Lower lobe of right lung (tissue), 2 donors: Measurements from ENCODE around the gene BET1L. TPM values are rescaled to one million over a fixed set of nuclear protein-coding genes. Genes with fewer than 3 reads are reported as not detected.

Experiments used
- ATAC-seq, 2 donors: fragments of 200-7000 bp; cut with Tn5 transposase; one replicate each; pipeline ENCODE4 v1.9.1; 2020 to 2022; ENCODE audit warnings: mild to moderate bottlenecking in 2 of 2, moderate library complexity in 2 of 2
- DNase-seq: peaks from one replicate; pipeline ENCODE4 v3.0.0-alpha.2; 2020
- H3K27ac ChIP-seq: fragments of 200-600 bp; one replicate; pipeline ENCODE4 v1.8.0; 2022
- H3K27me3 ChIP-seq: fragments of 200-600 bp; one replicate; pipeline ENCODE4 v1.8.0; 2022; ENCODE audit warnings: low read depth
- H3K36me3 ChIP-seq: fragments of 200-600 bp; one replicate; pipeline ENCODE4 v1.8.0; 2022; ENCODE audit warnings: mild to moderate bottlenecking
- H3K4me1 ChIP-seq: fragments of 200-600 bp; one replicate; pipeline ENCODE4 v1.8.0; 2022
- H3K4me3 ChIP-seq: fragments of 200-600 bp; one replicate; pipeline ENCODE4 v1.8.0; 2022; ENCODE audit warnings: mild to moderate bottlenecking
- H3K9me3 ChIP-seq: fragments of 200-600 bp; one replicate; pipeline ENCODE4 v1.8.0; 2022
- intact Hi-C: fragments of 100-400 bp; cut with DNase I; formaldehyde crosslinking; loops from one replicate; pipeline ENCODE4 v1.11.0; 2022
- total RNA-seq: library from RNA; stranded (reverse); fragmentation: NEBNext Ultra II Directional; extraction: Animal tissue kit (Norgen Biotek cat#: 25700); gene quantifications from one replicate; pipeline ENCODE4 v1.2.1, GENCODE V29; 2021
- TF ChIP-seq, protein P1 (sequence below): fragments of 200-600 bp; IDR thresholded peaks from one replicate; pipeline ENCODE4 v1.8.0; 2022; ENCODE audit warnings: antibody characterized with exemption, mild to moderate bottlenecking
- donor health status: DM: no; HTN: yes; CAD: no; lungs with severe emphysema.

BET1L gene
- total RNA-seq, 1 donor from 2014 or later = 54.2 TPM

DNA sequence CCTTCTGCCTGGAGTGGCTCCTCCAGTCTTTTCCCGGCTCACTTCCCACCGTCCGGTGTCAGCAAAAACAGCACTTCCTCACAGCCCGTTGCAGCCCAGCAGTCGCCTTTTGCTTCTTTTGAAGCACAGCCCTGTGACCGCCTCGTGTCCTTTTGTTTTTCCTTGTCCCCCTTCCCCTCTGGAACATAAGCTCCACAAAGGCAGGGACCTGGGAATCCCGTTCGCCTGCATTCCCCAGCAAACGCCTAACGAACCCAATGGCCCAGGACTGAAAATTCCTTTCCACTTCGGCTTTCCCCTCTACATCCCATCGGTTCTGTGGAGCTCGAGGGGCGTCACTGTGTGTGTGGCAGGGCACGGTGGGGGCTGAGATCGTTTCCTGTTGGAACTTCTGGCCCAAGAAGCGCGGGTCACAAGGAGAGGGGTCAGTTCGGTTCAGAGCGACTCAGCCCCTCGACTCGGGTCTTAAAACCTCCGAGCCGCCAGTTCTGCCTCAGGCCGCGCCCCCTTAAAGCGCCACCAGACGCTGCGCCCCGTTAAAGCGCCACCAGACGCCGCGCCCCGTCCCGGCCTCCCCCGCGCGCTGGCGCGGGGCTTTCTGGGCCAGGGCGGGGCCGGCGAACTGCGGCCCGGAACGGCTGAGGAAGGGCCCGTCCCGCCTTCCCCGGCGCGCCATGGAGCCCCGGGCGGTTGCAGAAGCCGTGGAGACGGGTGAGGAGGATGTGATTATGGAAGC lies 1.1 kb upstream of the BET1L start:
- intact Hi-C loops = no loop called here
- H3K27ac ChIP-seq = peak overlapping the region; percentile 99
- peak overlapping the region; percentile 74 for H3K4me3 ChIP-seq
- TF ChIP-seq, protein P1, sequence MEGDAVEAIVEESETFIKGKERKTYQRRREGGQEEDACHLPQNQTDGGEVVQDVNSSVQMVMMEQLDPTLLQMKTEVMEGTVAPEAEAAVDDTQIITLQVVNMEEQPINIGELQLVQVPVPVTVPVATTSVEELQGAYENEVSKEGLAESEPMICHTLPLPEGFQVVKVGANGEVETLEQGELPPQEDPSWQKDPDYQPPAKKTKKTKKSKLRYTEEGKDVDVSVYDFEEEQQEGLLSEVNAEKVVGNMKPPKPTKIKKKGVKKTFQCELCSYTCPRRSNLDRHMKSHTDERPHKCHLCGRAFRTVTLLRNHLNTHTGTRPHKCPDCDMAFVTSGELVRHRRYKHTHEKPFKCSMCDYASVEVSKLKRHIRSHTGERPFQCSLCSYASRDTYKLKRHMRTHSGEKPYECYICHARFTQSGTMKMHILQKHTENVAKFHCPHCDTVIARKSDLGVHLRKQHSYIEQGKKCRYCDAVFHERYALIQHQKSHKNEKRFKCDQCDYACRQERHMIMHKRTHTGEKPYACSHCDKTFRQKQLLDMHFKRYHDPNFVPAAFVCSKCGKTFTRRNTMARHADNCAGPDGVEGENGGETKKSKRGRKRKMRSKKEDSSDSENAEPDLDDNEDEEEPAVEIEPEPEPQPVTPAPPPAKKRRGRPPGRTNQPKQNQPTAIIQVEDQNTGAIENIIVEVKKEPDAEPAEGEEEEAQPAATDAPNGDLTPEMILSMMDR = no peak
- peaks cover 67% of the 10 kb centered on the region for H3K36me3 ChIP-seq
- no peaks in the 10 kb centered on the region for H3K27me3 ChIP-seq
- peaks cover 42% of the 10 kb centered on the region for H3K4me1 ChIP-seq
- peak; percentile 86 for ATAC-seq
- H3K9me3 ChIP-seq = no peaks in the 10 kb centered on the region
- DNase-seq = peak; percentile 91

DNA sequence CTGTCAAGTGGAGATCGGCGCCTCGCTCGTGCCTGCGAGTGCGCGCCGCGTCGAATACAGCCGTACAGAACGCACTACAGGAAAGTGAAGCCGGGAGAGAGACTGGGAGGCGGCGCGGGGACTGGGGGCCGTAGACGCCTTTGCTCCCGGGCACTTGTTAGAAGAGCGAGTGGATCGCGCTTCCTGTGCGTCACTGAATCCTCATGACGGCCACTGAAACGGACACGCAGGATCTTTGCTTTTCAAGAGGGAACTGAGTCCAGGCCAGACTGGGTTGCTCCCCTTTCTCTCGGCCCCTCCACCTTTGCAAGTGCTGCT lies 623 bp upstream of the BET1L start:
- DNase-seq = no peak
- intact Hi-C loops = no loop called here
- TF ChIP-seq, protein P1 = no peak
- Histone ChIP-seq H3K9me3 (no peaks in the 10 kb centered on the region), H3K27me3 (no peaks in the 10 kb centered on the region), H3K4me3 (peak overlapping the region; percentile 74), H3K36me3 (peaks cover 67% of the 10 kb centered on the region), H3K4me1 (peaks cover 46% of the 10 kb centered on the region), H3K27ac (peak overlapping the region; percentile 99)
- peak; percentile 9 to 27 for ATAC-seq

DNA sequence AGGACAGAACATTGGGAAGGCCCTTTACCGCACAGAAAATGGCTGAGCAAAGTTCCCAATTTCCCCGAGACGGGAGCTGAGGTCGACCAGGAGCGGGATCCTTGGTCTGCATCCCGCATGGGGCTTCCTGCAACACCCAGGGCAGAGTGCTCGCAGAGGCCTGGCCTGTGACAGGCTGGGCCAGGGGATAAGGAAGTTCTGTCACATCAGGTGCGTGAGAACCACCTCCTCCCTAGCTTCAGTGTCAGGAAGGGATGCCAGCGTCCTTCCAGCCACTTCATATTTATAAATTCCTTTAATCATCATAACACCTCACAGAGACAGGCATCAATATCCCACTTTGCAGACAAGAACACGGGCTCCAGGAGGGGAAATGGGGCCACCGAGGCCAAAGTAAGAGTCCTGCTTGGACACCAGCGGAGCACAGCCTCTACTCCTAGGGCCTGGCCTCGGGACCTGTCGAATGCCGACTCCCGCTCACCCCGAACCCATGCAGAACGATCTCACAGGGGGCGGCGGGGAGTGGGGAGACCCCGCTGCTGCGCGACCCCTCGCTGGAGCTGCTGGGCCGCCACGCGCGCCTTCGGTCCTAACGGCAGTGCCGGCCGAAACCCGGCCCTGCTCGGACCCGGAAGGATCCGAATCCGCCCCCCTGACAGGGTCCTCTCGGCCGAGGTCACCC lies 532 bp downstream of the BET1L start:
- H3K36me3 ChIP-seq = peaks cover 58% of the 10 kb centered on the region
- TF ChIP-seq, protein P1 = no peak
- peak; percentile 29 to 42 for ATAC-seq
- H3K9me3 ChIP-seq = no peaks in the 10 kb centered on the region
- peak overlapping the region; percentile 74 for H3K4me3 ChIP-seq
- intact Hi-C loops = no loop called here
- H3K27ac ChIP-seq = peak overlapping the region; percentile 99
- DNase-seq = peak; percentile 55
- peaks cover 56% of the 10 kb centered on the region for H3K4me1 ChIP-seq
- no peaks in the 10 kb centered on the region for H3K27me3 ChIP-seq

DNA sequence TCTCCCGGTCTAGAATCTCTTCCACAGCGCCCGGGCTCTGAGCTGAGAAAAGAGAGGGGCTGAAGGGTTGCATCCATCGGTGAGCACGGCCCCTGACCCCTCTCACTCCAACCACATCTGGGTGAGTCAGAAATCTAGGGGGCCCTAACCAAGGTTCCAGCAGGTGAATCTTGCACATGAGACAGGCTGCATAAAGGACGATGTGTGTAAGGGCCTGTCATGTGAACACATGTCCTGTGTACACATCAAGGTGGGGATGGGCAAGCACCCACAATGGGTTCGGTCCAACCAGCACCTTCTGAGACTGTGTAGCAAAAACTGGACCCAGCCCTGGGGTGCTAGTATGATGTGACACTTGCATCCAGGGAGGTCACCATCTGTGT lies 1.2 kb downstream of the BET1L start:
- TF ChIP-seq, protein P1 = no peak
- H3K27ac ChIP-seq = peak overlapping the region; percentile 99
- H3K4me1 ChIP-seq = peaks cover 55% of the 10 kb centered on the region
- ATAC-seq (no peak), DNase-seq (peak; percentile 34)
- no peaks in the 10 kb centered on the region for H3K27me3 ChIP-seq
- no peaks in the 10 kb centered on the region for H3K9me3 ChIP-seq
- H3K36me3 ChIP-seq = peaks cover 58% of the 10 kb centered on the region
- peak overlapping the region; percentile 74 for H3K4me3 ChIP-seq
- intact Hi-C loops = no loop called here

DNA sequence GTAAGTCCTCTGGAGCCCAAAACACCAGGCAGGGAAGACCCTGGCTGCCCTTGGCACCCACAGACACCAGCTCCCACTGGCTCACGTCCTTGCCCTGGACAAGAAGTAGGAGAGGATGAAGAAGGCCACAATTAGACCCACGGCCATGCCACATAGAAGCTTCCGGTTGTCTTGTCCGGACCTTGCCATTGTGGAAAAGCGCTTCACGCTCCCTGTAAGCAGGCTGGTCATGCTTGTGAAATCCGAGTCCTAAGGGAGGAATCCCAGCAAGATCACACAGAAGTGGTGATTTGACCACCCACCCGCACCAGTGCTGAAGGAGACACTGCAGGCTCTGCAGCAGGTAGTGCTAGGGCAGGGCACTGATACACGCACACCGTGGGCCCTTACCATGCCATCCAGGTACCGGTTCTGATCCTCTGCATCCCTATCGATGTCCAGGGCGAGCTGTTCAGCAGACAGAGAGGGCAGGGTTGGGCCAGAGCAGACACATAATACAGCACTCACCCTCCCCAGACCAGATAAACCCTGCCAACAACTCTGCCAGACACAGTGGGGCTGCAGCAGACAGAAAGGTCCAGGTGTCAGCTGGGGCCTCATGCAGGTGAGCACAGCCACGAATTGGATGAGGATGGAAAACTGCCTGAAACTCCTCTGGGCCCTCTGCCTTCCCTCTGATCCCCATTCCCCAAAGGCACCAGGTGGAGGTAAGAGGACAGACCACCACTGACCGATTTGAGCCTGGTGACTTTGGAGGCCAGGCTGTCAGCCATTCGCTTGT lies 1.8 kb downstream of the BET1L start:
- DNase-seq (peak; percentile 43), ATAC-seq (no peak)
- Histone ChIP-seq H3K27ac (no peak overlapping the region), H3K4me3 (peak overlapping the region; percentile 74), H3K36me3 (peaks cover 57% of the 10 kb centered on the region), H3K27me3 (no peaks in the 10 kb centered on the region), H3K4me1 (peaks cover 50% of the 10 kb centered on the region), H3K9me3 (no peaks in the 10 kb centered on the region)
- TF ChIP-seq, protein P1 = no peak
- intact Hi-C loops = no loop called here
